Lower lobe of right lung (tissue), 2 donors: Measurements from ENCODE around the gene INPP4A. TPM values are rescaled to one million over a fixed set of nuclear protein-coding genes. Genes with fewer than 3 reads are reported as not detected.

Experiments used
- ATAC-seq, 2 donors: fragments of 200-7000 bp; cut with Tn5 transposase; one replicate each; pipeline ENCODE4 v1.9.1; 2020 to 2022; ENCODE audit warnings: mild to moderate bottlenecking in 2 of 2, moderate library complexity in 2 of 2
- DNase-seq: peaks from one replicate; pipeline ENCODE4 v3.0.0-alpha.2; 2020
- H3K27ac ChIP-seq: fragments of 200-600 bp; one replicate; pipeline ENCODE4 v1.8.0; 2022
- H3K27me3 ChIP-seq: fragments of 200-600 bp; one replicate; pipeline ENCODE4 v1.8.0; 2022; ENCODE audit warnings: low read depth
- H3K36me3 ChIP-seq: fragments of 200-600 bp; one replicate; pipeline ENCODE4 v1.8.0; 2022; ENCODE audit warnings: mild to moderate bottlenecking
- H3K4me1 ChIP-seq: fragments of 200-600 bp; one replicate; pipeline ENCODE4 v1.8.0; 2022
- H3K4me3 ChIP-seq: fragments of 200-600 bp; one replicate; pipeline ENCODE4 v1.8.0; 2022; ENCODE audit warnings: mild to moderate bottlenecking
- H3K9me3 ChIP-seq: fragments of 200-600 bp; one replicate; pipeline ENCODE4 v1.8.0; 2022
- CTCF ChIP-seq: fragments of 200-600 bp; IDR thresholded peaks from one replicate; pipeline ENCODE4 v1.8.0; 2022; ENCODE audit warnings: antibody characterized with exemption, mild to moderate bottlenecking
- intact Hi-C: fragments of 100-400 bp; cut with DNase I; formaldehyde crosslinking; loops from one replicate; pipeline ENCODE4 v1.11.0; 2022
- total RNA-seq: library from RNA; stranded (reverse); fragmentation: NEBNext Ultra II Directional; extraction: Animal tissue kit (Norgen Biotek cat#: 25700); gene quantifications from one replicate; pipeline ENCODE4 v1.2.1, GENCODE V29; 2021
- donor health status: DM: no; HTN: yes; CAD: no; lungs with severe emphysema.

Gene INPP4A
- total RNA-seq, 1 donor from 2014 or later = 35.6 TPM

- intact Hi-C loops = no loop called here
- no peaks in the 10 kb centered on the region for H3K27me3 ChIP-seq
- H3K4me3 ChIP-seq = peak within 1 kb of the TSS; percentile 99
- H3K36me3 ChIP-seq = peaks cover 33% of the 10 kb centered on the region
- ATAC-seq (peak; percentile 98 to 99), DNase-seq (peak; percentile 95)
- peak within 1 kb of the TSS; percentile 99 for H3K27ac ChIP-seq
- no peak for TF ChIP-seq CTCF
- peaks cover 54% of the 10 kb centered on the region for H3K4me1 ChIP-seq
- no peaks in the 10 kb centered on the region for H3K9me3 ChIP-seq
These were observed 163.7 kb downstream of the INPP4A start, which contains the start of the genes COA5 and UNC50 for GRCh38 chr2:98608116-98608961. TSS of gene COA5 (minus strand) at chr2:98608512. CDS start at chr2:98608405, 107 bp downstream. TSS of gene UNC50 (plus strand) at chr2:98608589. CDS start at chr2:98609760, 1,171 bp downstream.

GRCh38 chr2:98608962-98609604, 164.4 kb downstream of the INPP4A start:
- TF ChIP-seq CTCF = no peak
- H3K4me3 ChIP-seq = peak overlapping the region; percentile 99
- peaks cover 54% of the 10 kb centered on the region for H3K4me1 ChIP-seq
- intact Hi-C loops = no loop called here
- peak; percentile 62 to 64 for ATAC-seq
- H3K27me3 ChIP-seq = no peaks in the 10 kb centered on the region
- DNase-seq = no peak
- H3K9me3 ChIP-seq = no peaks in the 10 kb centered on the region
- peaks cover 33% of the 10 kb centered on the region for H3K36me3 ChIP-seq
- peak overlapping the region; percentile 99 for H3K27ac ChIP-seq

GRCh38 chr2:98614024-98614739, 169.5 kb downstream of the INPP4A start:
- intact Hi-C loops = no loop called here
- no peaks in the 10 kb centered on the region for H3K27me3 ChIP-seq
- no peaks in the 10 kb centered on the region for H3K9me3 ChIP-seq
- TF ChIP-seq CTCF = no peak
- no peak overlapping the region for H3K27ac ChIP-seq
- peaks cover 84% of the 10 kb centered on the region for H3K36me3 ChIP-seq
- DNase-seq (no peak), ATAC-seq (no peak)
- H3K4me3 ChIP-seq = no peak overlapping the region
- H3K4me1 ChIP-seq = peaks cover 31% of the 10 kb centered on the region

GRCh38 chr2:98615481-98615880, 170.8 kb downstream of the INPP4A start:
- H3K9me3 ChIP-seq = no peaks in the 10 kb centered on the region
- H3K27me3 ChIP-seq = no peaks in the 10 kb centered on the region
- H3K27ac ChIP-seq = no peak overlapping the region
- ATAC-seq (no peak), DNase-seq (no peak)
- no peak overlapping the region for H3K4me3 ChIP-seq
- no peak for TF ChIP-seq CTCF
- H3K4me1 ChIP-seq = peaks cover 18% of the 10 kb centered on the region
- H3K36me3 ChIP-seq = peaks cover 97% of the 10 kb centered on the region
- intact Hi-C loops = no loop called here

- TF ChIP-seq CTCF = no peak
- ATAC-seq (no peak), DNase-seq (no peak)
- H3K27me3 ChIP-seq = no peaks in the 10 kb centered on the region
- H3K4me3 ChIP-seq = no peak overlapping the region
- peaks cover 100% of the 10 kb centered on the region for H3K36me3 ChIP-seq
- no peaks in the 10 kb centered on the region for H3K9me3 ChIP-seq
- H3K4me1 ChIP-seq = peaks cover 6% of the 10 kb centered on the region
- intact Hi-C loops = no loop called here
- H3K27ac ChIP-seq = no peak overlapping the region
These were observed 172.5 kb downstream of the INPP4A start for GRCh38 chr2:98617149-98617548.
